OCI-M1 (cell line): ENCODE results near the gene TSSK3.
A peak's percentile ranks its signal among the peaks of the same experiment; 100 is the strongest.
"Not testable (repeated sequence)": the region's sequence is repeated elsewhere in the genome, so short reads cannot be mapped to it uniquely, and the experiment has no call there.

ENCODE experiments used
- DNase-seq: peaks from one replicate; lab custom pipeline; 2025; lab: John Stamatoyannopoulos, UW

The TSSK3 gene

GRCh38 chr1:32338637-32339145 is 23.6 kb upstream of the TSSK3 start:
- no peak for DNase-seq

DNA sequence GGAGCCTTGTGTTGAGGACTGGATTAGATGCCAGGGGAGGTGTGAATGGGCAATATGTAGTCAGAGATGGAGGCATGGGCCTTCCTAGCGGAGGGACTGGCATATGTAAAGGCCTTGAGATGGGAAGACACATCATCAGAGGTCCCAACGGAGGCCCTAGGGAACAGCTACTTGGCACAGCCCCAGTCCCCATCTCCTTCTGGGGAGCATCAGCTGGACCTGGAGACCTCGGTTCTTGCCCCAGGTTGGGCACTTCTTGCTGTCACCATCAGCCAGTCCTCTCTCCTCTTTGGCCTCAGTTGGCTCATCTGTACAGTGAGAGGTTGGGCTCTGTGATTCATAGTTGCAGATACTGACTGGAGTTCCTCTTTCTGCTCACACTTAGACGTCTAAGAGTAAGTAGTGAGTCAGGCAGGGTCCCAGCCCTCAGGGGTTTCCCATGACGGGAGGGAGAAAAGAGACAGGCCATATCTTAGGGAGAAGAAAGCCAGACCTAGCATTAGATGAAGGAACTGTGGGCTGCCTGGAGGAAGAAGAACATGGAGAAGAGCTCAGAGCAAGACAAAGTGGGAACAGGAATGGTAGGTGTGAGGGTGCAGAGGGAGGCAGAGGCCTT is 22.9 kb upstream of the TSSK3 start:
- peak; percentile 81 for DNase-seq

DNA sequence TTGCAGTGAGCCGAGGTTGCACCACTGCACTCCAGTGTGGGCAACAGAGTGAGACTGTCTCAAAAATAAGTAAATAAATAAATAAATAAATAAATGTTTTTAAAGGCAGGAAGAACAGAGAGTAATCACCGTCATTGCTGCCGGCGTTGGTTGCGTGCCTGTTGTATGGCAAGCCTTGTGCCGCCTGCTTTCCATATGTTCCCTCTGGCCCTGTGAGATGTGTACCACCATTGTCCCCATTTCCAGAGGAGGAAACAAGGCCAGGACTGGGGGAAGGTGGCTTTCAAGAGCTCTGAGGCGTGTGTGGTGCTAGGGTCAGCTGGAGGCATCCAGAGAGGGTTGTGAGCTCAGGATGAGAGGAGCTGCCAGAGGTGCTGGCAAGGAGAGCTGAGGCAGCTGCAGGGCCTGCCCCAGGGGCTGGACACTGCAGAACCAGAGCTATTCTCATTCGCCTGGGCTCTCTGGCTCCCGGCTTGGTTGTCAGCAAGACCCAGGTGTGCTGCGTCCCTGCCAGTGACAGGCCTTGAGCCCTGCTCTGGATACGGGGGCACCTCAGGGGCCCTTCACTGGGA is 21.1 kb upstream of the TSSK3 start:
- DNase-seq: no peak

- no peak for DNase-seq
These were observed 20.4 kb upstream of the TSSK3 start for GRCh38 chr1:32341971-32342370.

- DNase-seq: no peak
These were observed 19.6 kb upstream of the TSSK3 start for GRCh38 chr1:32342704-32343103.

DNA sequence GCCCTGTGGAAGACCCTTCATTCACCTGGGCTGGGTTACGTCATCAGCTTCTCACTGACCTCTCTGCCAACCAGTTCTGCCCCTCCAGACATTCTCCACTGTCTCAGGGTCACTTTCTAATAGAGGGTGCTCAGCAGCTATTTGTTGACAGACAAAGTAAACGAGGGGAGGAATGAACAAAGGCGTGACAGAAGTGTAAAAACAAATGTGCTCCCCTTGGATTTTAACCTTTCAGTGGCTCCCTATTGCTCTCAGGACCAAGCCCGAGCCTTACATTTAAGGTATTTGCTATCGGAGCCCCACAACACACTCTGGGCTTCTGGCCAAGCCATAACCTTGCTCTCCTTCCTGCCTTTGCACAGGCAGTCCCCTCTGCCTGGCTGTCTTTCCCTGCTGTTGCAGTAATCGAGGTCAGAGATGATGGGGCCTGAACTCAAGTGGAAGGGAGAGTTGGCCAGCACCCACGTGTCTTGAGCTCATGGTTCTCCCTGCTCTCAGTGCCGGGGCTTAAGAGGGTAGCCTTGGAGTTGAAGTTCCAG is 17.0 kb upstream of the TSSK3 start:
- peak; percentile 14 for DNase-seq

DNA sequence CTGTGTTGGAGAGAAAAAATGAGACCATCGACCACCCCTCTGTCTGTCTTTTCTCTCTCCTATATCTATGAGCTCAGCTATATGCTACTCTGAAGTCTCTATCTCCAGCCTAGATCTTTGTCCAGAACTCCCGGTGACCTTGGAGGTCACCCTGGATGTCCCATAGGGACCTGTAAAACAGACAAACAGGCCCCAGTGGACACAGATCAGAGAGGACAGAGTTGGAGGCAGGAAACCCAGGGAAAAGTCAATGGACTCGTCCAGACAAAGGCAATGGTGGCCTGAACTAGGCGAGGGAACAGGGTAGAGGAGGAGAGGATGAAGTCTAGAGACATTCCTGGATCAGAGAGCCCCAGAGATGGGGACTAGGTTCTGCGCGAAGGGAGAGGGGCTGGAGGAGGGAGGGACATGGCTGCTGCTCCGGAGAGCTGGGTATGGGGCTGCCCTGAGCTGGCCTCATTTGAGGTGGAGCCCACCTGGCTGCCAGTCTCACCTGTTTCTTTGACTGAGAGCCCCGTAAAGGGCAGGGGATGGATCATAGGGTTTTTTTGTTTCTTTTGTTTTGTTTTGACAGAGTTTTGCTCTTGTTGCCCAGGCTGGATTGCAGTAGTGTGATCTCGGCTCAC is 15.7 kb upstream of the TSSK3 start:
- DNase-seq: no peak

DNA sequence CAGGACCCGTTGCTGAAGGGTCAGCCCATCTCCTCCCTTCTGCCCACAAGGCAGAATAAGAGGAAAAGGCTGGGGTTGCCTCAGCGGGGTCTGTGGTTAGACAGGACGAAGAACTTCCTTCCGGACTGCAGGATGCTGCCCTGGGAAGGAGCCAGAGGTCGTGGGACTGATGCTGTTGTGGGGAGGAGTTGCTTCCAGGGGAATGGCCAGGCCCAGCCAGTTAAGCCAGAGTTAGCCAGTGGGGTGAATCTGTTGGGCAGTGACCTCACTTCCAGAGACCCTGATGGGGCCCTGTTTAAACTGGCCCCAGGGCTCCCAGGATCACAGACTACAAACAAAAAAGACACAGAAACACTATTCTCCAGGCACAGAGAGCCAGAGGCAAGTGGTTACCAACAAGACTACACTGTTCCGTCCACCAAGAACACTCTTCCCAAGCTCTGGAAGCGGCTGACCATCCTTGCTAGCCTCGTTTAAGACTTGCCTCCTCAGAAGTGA is 13.1 kb upstream of the TSSK3 start:
- DNase-seq: no peak

DNA sequence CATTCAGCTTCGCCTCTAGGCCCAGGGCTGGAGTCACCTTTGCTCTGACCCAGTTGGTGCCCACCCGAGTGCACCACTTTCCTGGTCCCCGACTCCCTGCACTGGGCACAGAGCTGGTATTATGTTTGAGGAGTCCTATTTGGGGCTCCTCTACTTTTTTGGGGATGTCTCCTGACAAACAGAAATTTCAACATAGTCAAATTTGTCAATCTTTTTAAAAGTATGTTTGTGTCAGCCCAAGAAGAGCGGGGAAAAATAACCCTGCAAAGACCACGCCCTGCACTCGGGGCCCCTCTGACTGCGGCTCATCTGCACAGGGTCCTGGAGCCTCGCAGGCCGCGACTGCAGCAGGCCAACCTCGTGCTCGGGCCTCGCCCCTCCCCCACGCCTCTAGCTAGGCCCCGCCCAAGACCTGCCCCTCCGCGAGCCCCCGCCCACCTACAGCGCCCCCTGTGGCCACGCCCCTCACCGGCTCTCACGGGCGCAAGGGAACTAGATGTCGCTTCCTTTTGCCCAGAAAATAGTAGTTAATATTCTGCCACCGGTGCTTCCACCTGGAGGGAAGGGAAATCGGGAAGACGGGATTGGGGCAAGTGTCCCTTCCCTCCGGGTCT is 11.4 kb upstream of the TSSK3 start:
- peak; percentile 92 for DNase-seq

DNA sequence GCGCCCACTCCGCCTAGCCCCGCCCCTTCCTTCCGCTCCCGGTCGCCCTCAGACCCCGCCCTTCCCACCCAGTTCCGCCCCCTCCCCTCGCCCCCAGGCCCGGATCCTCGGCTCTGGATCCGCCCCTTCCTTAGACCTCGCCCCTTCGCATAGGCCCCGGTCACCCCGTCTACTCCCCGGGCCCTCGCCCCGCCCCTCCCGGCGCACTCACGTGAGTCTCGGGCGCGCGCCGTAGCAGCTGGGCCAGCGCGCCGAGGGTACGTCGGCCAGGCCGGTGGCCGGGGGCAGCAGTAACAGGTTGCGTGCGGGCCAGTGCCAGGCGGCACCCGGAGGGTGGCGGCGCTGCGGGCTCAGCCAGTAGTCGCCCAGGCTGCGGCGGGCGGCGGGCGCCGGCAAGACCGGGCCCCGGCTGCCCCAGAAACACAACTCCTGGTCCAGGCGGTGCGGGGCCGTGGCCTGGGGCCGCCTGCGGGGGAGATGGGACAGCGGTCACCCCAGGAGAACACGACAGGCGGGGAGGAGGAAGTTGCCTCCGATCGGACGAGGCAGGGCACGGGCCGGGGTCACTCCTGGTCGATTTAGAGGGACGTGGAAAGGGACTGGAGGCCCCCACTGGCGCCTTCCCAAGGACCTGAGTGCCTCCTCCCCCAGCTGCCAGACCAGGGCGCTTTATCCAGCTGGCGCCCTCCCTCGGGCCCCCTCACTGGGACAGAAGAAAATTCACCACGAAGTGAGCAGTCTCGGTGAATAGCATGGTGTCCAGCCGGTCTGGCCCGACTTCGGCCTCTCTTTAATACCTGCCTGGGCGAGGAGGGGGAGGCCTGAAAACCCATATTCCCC is 10.7 kb upstream of the TSSK3 start:
- peak; percentile 96 for DNase-seq

DNA sequence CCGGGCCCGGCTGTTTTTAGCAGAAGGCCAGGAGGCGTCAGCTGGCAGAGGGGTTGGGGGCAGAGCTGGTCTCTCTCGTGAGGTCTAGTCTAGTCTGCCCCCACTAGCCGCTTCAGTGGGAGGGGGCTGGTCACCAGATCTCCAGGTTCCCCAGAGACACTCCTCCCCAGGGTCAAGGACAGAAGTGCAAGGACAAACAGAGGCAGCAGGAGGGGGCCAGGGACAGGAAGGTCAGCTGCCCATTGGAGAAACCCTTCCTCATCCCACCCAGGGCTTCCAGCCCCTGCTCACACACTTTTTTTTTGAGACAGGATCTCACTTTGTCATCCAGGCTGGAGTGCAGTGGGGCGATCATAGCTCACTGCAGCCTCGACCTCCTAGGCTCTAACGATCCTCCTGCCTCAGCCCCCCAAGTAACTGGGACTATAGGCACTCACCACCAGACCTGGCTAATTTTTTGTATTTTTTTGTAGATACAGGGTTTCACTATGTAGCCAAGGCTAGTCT is 10.0 kb upstream of the TSSK3 start:
- no peak for DNase-seq

DNA sequence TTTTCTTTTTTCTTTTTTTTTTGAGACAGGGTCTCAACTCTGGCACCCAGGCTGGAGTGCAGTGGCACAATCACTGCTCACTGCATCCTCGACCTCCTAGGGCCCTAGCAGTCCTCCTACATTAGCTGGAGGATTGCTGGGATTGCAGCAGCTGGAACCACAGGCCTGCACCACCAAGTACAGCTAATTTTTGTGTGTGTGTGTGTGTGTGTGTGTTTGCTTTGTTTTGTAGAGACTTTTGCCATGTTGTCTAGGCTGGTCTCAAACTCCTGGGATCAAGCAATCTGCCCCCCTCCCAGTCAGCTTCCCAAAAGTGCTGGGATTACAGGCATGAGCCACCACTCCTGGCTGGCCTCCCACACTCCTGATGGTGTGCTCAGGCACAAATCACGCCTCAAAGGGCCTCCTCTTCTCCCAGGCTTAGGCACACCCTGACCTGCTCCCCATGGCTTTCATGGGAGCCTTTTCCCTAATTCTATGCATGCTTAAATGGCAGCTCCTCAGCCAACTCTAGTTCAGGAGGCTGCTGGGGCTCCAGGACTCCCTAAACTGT is 9.4 kb upstream of the TSSK3 start:
- no peak for DNase-seq

DNA sequence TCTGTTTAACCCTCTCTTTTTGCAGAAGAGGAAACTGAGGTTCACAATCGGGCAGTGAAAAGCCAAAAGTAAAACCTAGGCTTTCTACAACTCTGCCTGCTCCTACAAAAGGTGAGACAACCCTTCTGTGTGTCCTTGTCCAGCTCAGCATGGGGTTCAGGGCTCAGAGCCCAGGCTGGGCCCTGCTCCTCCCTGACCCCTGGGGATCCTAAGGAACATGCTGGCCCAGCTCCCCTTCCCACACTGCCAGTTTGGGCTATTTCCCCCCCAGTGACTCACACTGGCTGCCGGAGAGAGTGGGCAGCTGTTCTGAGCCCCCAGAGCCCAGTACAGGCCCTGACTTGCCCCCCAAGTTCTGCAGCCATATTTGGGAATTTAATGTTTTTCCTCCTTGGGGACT is 8.9 kb upstream of the TSSK3 start:
- DNase-seq: no peak

- DNase-seq: peak; percentile 73
These were observed 8.3 kb upstream of the TSSK3 start for GRCh38 chr1:32353886-32354570.

DNA sequence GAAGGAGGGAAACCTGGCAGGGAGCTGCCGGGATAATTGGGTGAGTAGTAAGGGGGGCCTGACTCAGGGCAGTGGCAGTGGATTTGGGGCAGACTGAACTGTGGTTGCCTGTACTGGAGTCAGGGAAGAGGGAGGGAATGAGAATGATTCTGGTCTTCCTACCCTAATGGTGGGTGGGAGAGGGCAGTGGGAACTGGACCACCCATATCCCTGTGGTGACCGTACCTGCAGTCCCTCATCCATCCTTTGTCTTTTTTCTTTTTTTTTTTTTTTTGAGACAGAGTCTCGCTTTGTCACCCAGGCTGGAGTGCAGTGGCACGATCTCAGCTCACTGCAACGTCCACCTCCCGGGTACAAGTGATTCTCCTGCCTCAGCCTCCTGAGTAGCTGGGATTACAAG is 6.6 kb upstream of the TSSK3 start:
- not testable (repeated sequence) for DNase-seq

DNA sequence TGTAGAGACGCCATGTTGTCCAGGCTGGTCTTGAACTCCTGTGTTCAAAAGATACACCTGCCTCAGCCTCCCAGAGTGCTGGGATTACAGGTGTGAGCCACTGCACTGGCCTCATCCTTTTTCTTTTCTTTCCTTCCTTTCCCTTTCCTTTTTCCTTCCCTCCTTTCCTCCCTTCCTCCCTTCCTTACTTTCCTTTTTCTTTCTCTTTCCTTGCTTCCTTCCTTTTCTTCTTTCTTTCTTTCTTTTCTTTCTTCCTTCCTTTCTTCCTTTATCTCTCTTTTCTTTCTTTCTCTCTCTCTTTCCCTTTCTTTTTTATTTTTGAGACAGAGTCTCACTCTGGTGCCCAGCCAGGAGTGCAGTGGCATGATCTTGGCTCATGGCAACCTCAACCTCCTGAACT is 5.9 kb upstream of the TSSK3 start:
- no peak for DNase-seq

DNA sequence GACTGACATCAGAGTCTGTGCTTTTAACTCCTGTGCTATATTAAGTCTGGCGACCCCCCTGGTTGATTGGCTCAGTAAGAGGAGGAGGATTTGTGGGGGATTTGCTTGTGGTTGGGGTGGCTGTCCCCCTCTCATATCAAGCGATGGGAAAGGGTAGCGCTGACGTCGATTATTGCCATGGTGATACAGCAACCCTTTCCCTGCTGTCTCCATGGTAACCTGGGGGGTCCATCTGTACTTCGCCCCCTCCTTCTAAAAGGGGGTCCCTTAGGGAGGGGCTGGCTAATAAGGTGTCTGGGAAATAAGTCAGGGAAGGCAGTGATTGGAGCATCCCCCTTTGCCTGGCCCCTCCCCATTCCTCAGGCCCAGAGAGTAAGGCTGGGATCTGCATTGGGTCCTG is 4.7 kb upstream of the TSSK3 start:
- DNase-seq: no peak

DNA sequence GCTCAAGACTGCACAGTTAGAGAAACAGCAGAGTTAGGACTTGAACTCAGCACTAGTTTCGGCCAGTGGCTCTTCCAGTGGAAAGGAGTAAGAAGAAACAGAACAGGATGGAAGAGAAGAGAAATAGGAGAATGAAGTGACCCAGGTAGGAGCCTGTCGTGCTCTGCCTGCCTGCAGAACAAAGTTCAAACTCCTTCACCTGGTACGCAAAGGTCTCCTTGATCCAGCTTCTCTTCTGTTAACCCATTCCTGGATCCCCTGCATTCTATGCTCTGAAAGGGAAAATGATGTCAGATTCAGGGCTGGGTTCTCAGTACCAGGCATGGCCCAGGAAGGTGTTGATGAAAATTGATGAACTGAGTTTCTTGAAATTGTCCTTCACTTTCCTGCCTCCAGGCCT is 3.9 kb upstream of the TSSK3 start:
- DNase-seq: no peak

- DNase-seq: no peak
These were observed 1.0 kb upstream of the TSSK3 start for GRCh38 chr1:32361308-32361673.

GRCh38 chr1:32361674-32362473 is 465 bp upstream of the TSSK3 start:
- no peak for DNase-seq
